Sigmoid colon (tissue), 7 donors: ENCODE data around the gene P2RX2. TPM values are rescaled to one million over a fixed set of nuclear protein-coding genes. Genes with fewer than 3 reads are reported as not detected.

ENCODE experiments used
- DNase-seq: peaks from one replicate; pipeline ENCODE4 v3.0.0-alpha.2; 2019
- H3K27ac ChIP-seq, 4 donors: fragments of 200-600 bp; sonication (generic); one replicate each; pipeline ENCODE4 v1.5.1; 2016 to 2019; ENCODE audit warnings: mild to moderate bottlenecking in 1 of 4
- H3K27me3 ChIP-seq, 3 donors: fragments of 200-600 bp; sonication (generic); one replicate each; pipeline ENCODE4 v1.5.1; 2019; ENCODE audit warnings: mild to moderate bottlenecking in 1 of 3
- H3K36me3 ChIP-seq, 4 donors: fragments of 200-600 bp; sonication (generic); one replicate each; pipeline ENCODE4 v1.5.1; 2016 to 2019
- H3K4me1 ChIP-seq, 4 donors: fragments of 200-600 bp; sonication (generic); one replicate each; pipeline ENCODE4 v1.5.1; 2017 to 2019
- H3K4me3 ChIP-seq, 4 donors: fragments of 200-600 bp; sonication (generic); one replicate each; pipeline ENCODE4 v1.5.1; 2017 to 2019; ENCODE audit warnings: mild to moderate bottlenecking in 2 of 4, moderate library complexity in 1 of 4
- H3K9me3 ChIP-seq, 4 donors: fragments of 200-600 bp in 3 of 4; sonication (generic) in 3 of 4; one replicate each; pipeline versions ENCODE4 v1.5.1 to v1.6.1; 2013 to 2019
- EP300 ChIP-seq, 4 donors: sonication (generic); formaldehyde crosslinking; IDR thresholded peaks; one replicate each; pipeline ENCODE4 v1.6.1; 2017; ENCODE audit warnings: antibody characterized with exemption in 4 of 4
- POLR2A ChIP-seq, 2 donors: fragments of 450-650 bp; IDR thresholded peaks; one replicate each; pipeline ENCODE4 v1.6.1; 2016; ENCODE audit warnings: antibody characterized with exemption in 2 of 2, mild to moderate bottlenecking in 2 of 2, moderate library complexity in 2 of 2
- POLR2AphosphoS5 ChIP-seq, 4 donors: sonication (generic); formaldehyde crosslinking; IDR thresholded peaks; one replicate each; pipeline ENCODE4 v1.6.1; 2017; ENCODE audit warnings: antibody characterized with exemption in 4 of 4
- WGBS, 2 donors: extraction: QIAGEN DNeasy Blood & Tissue Kit; methylation state at CpG; one replicate each; pipeline ENCODE4 v1.1.7; 2013; 5-methylcytosine and 5-hydroxymethylcytosine counted together
- intact Hi-C: fragments of 100-400 bp; cut with DNase I; formaldehyde crosslinking; loops from one replicate; pipeline ENCODE4 v1.15.1; 2023
- polyA plus RNA-seq, 3 donors: library from polyadenylated mRNA; stranded (reverse); fragments of 200-250 nt; gene quantifications; one replicate each; pipeline ENCODE4 v1.2.3, GENCODE V29; 2013
- total RNA-seq, 4 donors: library from RNA; depleted of rRNA; stranded (reverse); fragments of >200 nt; gene quantifications; one replicate each; pipeline ENCODE4 v1.1.0, GENCODE V29; 2016
- TF ChIP-seq, protein P1 (sequence below), 4 experiments: fragments of 450-650 bp in 3 of 4; fragments of 200-600 bp in 1 of 4; IDR thresholded peaks; one replicate each; pipeline ENCODE4 v1.5.1; 2016 to 2019; ENCODE audit warnings: antibody characterized with exemption in 4 of 4, mild to moderate bottlenecking in 3 of 4, moderate library complexity in 2 of 4
- donor health status: healthy with polysubstance abuse.
- donor health status: Bipolar disorder and iron deficiency.
- donor health status: healthy.

The P2RX2 gene
- total and polyA plus RNA-seq, 7 donors = 0.16 to 1.4 (median 0.36) TPM; not detected in 2

- peak; percentile 18 for DNase-seq
- no peaks in the 10 kb centered on the region for H3K27me3 ChIP-seq
- intact Hi-C loops = no loop called here
- peaks cover 6 to 96% (median 45%) of the 10 kb centered on the region in 4 donors for H3K36me3 ChIP-seq
- no peaks in the 10 kb centered on the region for H3K9me3 ChIP-seq
- no peak for TF ChIP-seq POLR2AphosphoS5 (IDR thresholded peaks at IDR 0.05)
- TF ChIP-seq, protein P1, sequence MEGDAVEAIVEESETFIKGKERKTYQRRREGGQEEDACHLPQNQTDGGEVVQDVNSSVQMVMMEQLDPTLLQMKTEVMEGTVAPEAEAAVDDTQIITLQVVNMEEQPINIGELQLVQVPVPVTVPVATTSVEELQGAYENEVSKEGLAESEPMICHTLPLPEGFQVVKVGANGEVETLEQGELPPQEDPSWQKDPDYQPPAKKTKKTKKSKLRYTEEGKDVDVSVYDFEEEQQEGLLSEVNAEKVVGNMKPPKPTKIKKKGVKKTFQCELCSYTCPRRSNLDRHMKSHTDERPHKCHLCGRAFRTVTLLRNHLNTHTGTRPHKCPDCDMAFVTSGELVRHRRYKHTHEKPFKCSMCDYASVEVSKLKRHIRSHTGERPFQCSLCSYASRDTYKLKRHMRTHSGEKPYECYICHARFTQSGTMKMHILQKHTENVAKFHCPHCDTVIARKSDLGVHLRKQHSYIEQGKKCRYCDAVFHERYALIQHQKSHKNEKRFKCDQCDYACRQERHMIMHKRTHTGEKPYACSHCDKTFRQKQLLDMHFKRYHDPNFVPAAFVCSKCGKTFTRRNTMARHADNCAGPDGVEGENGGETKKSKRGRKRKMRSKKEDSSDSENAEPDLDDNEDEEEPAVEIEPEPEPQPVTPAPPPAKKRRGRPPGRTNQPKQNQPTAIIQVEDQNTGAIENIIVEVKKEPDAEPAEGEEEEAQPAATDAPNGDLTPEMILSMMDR (IDR thresholded peaks at IDR 0.05) = no peak
- TF ChIP-seq EP300 (IDR thresholded peaks at IDR 0.05) = no peak
- TF ChIP-seq POLR2A (IDR thresholded peaks at IDR 0.05) = no peak
- no peak overlapping the region for H3K4me3 ChIP-seq
- no peak overlapping the region for H3K27ac ChIP-seq
- WGBS, 2 donors = 73 to 89% methylated on average over 11 of the region's 11 CpGs
- H3K4me1 ChIP-seq = no peaks in the 10 kb centered on the region
Measured at GRCh38 chr12:132660996-132661395, 42.4 kb downstream of the P2RX2 start.

- intact Hi-C loops = no loop called here
- peak; percentile 35 for DNase-seq
- WGBS, 2 donors = 77 to 92% methylated on average over 5 of the region's 5 CpGs
- Histone ChIP-seq H3K4me1 (no peaks in the 10 kb centered on the region), H3K36me3 (peaks cover 6 to 96% (median 48%) of the 10 kb centered on the region in 4 donors), H3K4me3 (no peak overlapping the region), H3K27ac (no peak overlapping the region), H3K9me3 (no peaks in the 10 kb centered on the region), H3K27me3 (no peaks in the 10 kb centered on the region)
- TF ChIP-seq POLR2A (IDR thresholded peaks at IDR 0.05) (no peak), POLR2AphosphoS5 (IDR thresholded peaks at IDR 0.05) (no peak)
- TF ChIP-seq, protein P1 (IDR thresholded peaks at IDR 0.05) = no peak
Measured at GRCh38 chr12:132661972-132662371, 43.4 kb downstream of the P2RX2 start.

DNA sequence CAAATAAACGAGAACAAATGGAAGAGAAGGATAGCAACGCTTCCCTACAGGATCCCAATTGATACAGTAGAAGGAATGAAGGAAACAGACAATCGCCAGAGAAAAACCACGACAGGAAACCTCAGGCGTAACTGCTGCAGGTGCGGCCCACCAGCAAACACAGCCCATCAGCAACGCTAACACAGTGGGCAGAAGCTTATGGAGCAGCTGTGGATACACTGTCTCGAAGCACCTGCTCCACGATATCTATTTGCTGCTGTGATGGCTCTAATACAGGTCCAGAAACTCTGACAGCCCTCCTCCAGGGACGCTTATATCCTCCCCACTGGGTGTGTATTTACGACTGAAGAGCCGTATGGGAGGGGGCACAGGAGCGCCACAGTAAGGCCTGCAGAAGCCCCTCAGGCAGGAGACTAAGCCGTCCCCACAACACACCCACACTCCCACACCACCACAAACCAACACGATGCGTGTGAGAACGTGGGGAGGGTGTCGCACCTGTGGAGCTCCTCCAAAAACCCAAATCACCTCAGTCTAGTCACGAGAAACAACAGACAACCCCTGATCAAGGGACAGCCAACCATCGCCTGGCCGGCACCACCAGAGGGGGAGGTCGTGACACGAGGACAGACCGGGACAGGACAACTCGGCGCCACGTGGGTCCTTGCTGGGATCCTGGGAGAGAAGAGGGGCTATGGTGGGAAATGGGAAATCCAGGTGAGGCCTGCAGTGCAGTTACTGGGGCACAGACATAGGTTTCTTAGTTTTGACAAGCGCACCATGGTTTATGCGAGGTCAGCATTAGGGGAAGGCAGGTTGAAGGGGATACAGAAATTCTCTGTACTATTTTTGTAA lies 44.6 kb downstream of the P2RX2 start:
- peak; percentile 25 for DNase-seq
- Histone ChIP-seq H3K9me3 (no peaks in the 10 kb centered on the region), H3K4me1 (no peaks in the 10 kb centered on the region), H3K36me3 (peaks cover 5 to 96% (median 45%) of the 10 kb centered on the region in 4 donors), H3K27me3 (no peaks in the 10 kb centered on the region), H3K4me3 (no peak overlapping the region), H3K27ac (no peak overlapping the region)
- WGBS, 2 donors = 75 to 91% methylated on average over 29 of the region's 29 CpGs
- TF ChIP-seq EP300 (IDR thresholded peaks at IDR 0.05) (no peak), POLR2AphosphoS5 (IDR thresholded peaks at IDR 0.05) (no peak), POLR2A (IDR thresholded peaks at IDR 0.05) (no peak)
- TF ChIP-seq, protein P1 (IDR thresholded peaks at IDR 0.05) = no peak
- intact Hi-C loops = no loop called here

GRCh38 chr12:132664206-132665148 lies 45.9 kb downstream of the P2RX2 start:
- Histone ChIP-seq H3K36me3 (peaks cover 0 to 95% (median 40%) of the 10 kb centered on the region in 4 donors), H3K27me3 (no peaks in the 10 kb centered on the region), H3K27ac (no peak overlapping the region), H3K4me1 (no peaks in the 10 kb centered on the region), H3K4me3 (no peak overlapping the region), H3K9me3 (no peaks in the 10 kb centered on the region)
- DNase-seq = peak; percentile 52
- TF ChIP-seq, protein P1 (IDR thresholded peaks at IDR 0.05) = no peak
- TF ChIP-seq POLR2AphosphoS5 (IDR thresholded peaks at IDR 0.05) = no peak
- TF ChIP-seq EP300 (IDR thresholded peaks at IDR 0.05) = no peak
- no peak for TF ChIP-seq POLR2A (IDR thresholded peaks at IDR 0.05)
- intact Hi-C loops = no loop called here
- 86 to 94% methylated on average over 21 of the region's 21 CpGs for WGBS, 2 donors
